OCI-LY7 (cell line): ENCODE results near the gene MYL5. TPM values are rescaled to one million over a fixed set of nuclear protein-coding genes. Genes with fewer than 3 reads are reported as not detected.

ENCODE experiments used
- BruUV-seq: library from RNA; stranded (reverse); fragments of 400-500 nt; replicated peaks from 2 replicates; lab custom pipeline; 2021; lab: Mats Ljungman, UMichigan
- CTCF ChIA-PET: fragments of 300-600 bp; sonication (Branson Sonifier 250); formaldehyde crosslinking; loops from one replicate; lab custom pipeline; 2022; ENCODE audit warnings: antibody characterized with exemption; ENCODE audit not compliant: unreplicated experiment; lab: Charles Lee
- POLR2A ChIA-PET: fragments of 300-600 bp; sonication (Branson Sonifier 250); formaldehyde crosslinking; loops from one replicate; lab custom pipeline; 2022; ENCODE audit warnings: antibody characterized with exemption; lab: Charles Lee
- DNase-seq: peaks from one replicate; pipeline ENCODE4 v3.0.0-alpha.2; 2015; ENCODE audit warnings: low spot score
- H2AFZ ChIP-seq: fragments of 200-600 bp; sonication (generic), shearing (Covaris generic); 2 replicates; pipeline ENCODE4 v1.6.1; 2014; ENCODE audit warnings: mild to moderate bottlenecking, antibody characterized with exemption, low read length, moderate library complexity
- H3K27ac ChIP-seq: fragments of 200-600 bp; sonication (generic); 2 replicates; pipeline ENCODE4 v1.5.1; 2014; ENCODE audit warnings: mixed run types, low read depth, mild to moderate bottlenecking, moderate library complexity, low read length, inconsistent platforms; ENCODE audit not compliant: poor library complexity, severe bottlenecking
- H3K36me3 ChIP-seq: fragments of 200-600 bp; sonication (generic); 2 replicates; pipeline ENCODE4 v1.6.1; 2014; ENCODE audit warnings: mild to moderate bottlenecking, antibody characterized with exemption, low read length, moderate library complexity, mixed read lengths; ENCODE audit not compliant: insufficient read depth
- H3K4me1 ChIP-seq: fragments of 200-600 bp; sonication (generic); 2 replicates; pipeline ENCODE4 v1.5.1; 2014; ENCODE audit warnings: mild to moderate bottlenecking, low read length; ENCODE audit not compliant: insufficient read depth, poor library complexity, severe bottlenecking
- H3K4me2 ChIP-seq: fragments of 200-600 bp; sonication (generic); 2 replicates; pipeline ENCODE4 v1.6.1; 2014; ENCODE audit warnings: mild to moderate bottlenecking, low read length
- H3K4me3 ChIP-seq: fragments of 200-600 bp; sonication (generic); 2 replicates; pipeline ENCODE4 v1.5.1; 2014; ENCODE audit warnings: mild to moderate bottlenecking, low read depth, low read length; ENCODE audit not compliant: poor library complexity, severe bottlenecking
- H3K79me2 ChIP-seq: fragments of 200-600 bp; sonication (generic); 2 replicates; pipeline ENCODE4 v1.6.1; 2016; ENCODE audit warnings: low read depth, mild to moderate bottlenecking, low read length, moderate library complexity, mixed read lengths; ENCODE audit not compliant: insufficient read depth
- H3K9me2 ChIP-seq: fragments of 200-600 bp; sonication (generic); 2 replicates; pipeline ENCODE4 v1.6.1; 2016; ENCODE audit warnings: mild to moderate bottlenecking, low read length, mixed read lengths; ENCODE audit not compliant: insufficient read depth
- H3K9me3 ChIP-seq: fragments of 200-600 bp; sonication (generic); 2 replicates; pipeline ENCODE4 v1.6.1; 2014; ENCODE audit warnings: mild to moderate bottlenecking, mixed run types, low read length, mixed read lengths
- H4K20me1 ChIP-seq: fragments of 200-600 bp; sonication (generic); 2 replicates; pipeline ENCODE4 v1.6.1; 2014; ENCODE audit warnings: mild to moderate bottlenecking, antibody characterized with exemption, low read length, moderate library complexity, mixed read lengths; ENCODE audit not compliant: insufficient read depth
- CTCF ChIP-seq: fragments of 200-600 bp; sonication (generic); conservative IDR thresholded peaks from 2 replicates; pipeline ENCODE4 v1.5.1; 2014; ENCODE audit warnings: mild to moderate bottlenecking, antibody characterized with exemption, low read length, moderate library complexity, mixed read lengths
- EZH2phosphoT487 ChIP-seq: fragments of 200-600 bp; sonication (generic); IDR thresholded peaks from 2 replicates; pipeline ENCODE4 v1.6.1; 2018; ENCODE audit warnings: low read depth, borderline replicate concordance, mild to moderate bottlenecking, mixed run types, antibody characterized with exemption, low read length, moderate library complexity, mixed read lengths
- intact Hi-C: fragments of 100-400 bp; cut with micrococcal nuclease; formaldehyde crosslinking; loops from one replicate; pipeline ENCODE4 v1.10.0; 2022; ENCODE audit not compliant: unreplicated experiment
- total RNA-seq, 2 experiments: library from RNA; depleted of rRNA in 1 of 2; stranded (reverse); fragments of >200 nt in 1 of 2; shearing (Covaris generic) in 1 of 2; gene quantifications; 2 replicates each; pipeline ENCODE4 v1.2.3, GENCODE V29; 2014 to 2022

MYL5 gene
- total RNA-seq, 2 experiments from 2014 or later: 24.4 to 62.2 TPM

DNA sequence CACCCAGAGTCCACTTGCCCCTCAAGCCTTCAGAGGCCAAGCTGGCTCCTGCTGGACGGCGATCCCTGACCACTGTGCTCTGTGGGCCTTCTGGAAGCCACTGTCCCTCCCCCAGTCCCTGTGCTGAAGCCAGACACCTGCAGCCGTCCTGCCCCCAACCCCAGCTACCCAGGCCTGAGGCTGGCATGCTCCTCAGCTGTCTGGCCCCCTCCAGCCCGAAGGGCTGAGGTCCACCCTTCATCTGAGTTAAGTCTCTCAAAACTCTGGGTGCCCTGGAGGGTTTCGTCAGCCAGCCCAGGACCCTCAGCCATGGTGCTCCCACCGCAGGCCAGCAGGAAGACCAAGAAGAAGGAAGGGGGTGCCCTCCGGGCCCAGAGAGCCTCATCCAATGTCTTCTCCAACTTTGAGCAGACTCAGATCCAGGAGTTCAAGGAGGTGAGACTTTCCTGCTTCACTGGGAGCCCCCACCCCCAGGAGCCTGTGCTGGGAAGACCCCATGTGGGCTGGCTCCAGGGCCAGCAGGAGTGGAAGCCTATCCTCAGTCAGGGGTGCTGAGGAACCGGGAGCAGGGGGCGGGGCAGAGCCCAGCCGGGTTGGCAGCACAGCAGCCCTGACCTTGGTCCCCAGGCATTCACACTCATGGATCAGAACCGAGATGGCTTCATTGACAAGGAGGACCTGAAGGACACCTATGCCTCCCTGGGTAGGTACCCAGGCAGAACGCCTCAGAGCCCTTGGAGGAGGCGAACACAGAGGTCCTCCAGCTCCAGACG, 4.2 kb downstream of the MYL5 start:
- Histone ChIP-seq H3K4me2 (peak overlapping the region; percentile 94; the same call in 1 of the 2 replicates), H3K27ac (no peak overlapping the region), H3K4me1 (peaks cover 39% of the 10 kb centered on the region), H3K4me3 (no peak overlapping the region), H3K79me2 (peaks cover 3% of the 10 kb centered on the region), H3K9me3 (no peaks in the 10 kb centered on the region), H2AFZ (no peak overlapping the region), H4K20me1 (no peaks in the 10 kb centered on the region), H3K36me3 (0 out of 2 replicates have a peak, but pooled peaks cover 2% of the 10 kb centered on the region), H3K9me2 (no peaks in the 10 kb centered on the region)
- CTCF ChIA-PET: no interaction called here
- POLR2A ChIA-PET: no interaction called here
- intact Hi-C loops: loop anchor here (10.0 kb wide), 2 partner anchors 204 to 1036 kb away; partner anchors contain the start of gene SLBP
- no peak for TF ChIP-seq CTCF
- no peak for TF ChIP-seq EZH2phosphoT487
- DNase-seq: no peak
- no TSS peak for BruUV-seq

DNA sequence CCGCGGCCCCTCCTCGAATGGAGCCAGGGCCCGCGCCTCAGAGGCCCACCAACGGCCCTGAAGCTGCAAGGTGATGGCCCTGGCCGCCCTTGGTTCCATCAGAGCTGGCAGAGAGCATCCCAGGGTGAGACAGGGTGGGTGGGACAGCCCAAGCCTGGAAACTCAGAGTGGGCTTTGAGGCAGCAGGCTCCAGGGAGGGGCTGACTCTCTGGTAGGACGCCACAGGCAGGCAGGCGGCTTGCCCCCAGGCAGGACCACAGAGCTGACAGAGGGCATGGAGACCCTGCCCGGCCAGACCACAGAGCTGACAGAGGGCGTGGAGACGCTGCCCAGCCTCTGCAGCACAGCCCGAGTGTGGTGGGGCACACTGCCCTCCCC, 4.8 kb downstream of the MYL5 start:
- ChIA-PET CTCF (no interaction called here), POLR2A (no interaction called here)
- Histone ChIP-seq H2AFZ (no peak overlapping the region), H3K4me1 (peaks cover 38% of the 10 kb centered on the region), H3K9me2 (no peaks in the 10 kb centered on the region), H4K20me1 (no peaks in the 10 kb centered on the region), H3K4me3 (no peak overlapping the region), H3K36me3 (no peaks in the 10 kb centered on the region), H3K79me2 (no peaks in the 10 kb centered on the region; the same call in 1 of the 2 replicates), H3K9me3 (no peaks in the 10 kb centered on the region), H3K27ac (no peak overlapping the region), H3K4me2 (no peak overlapping the region)
- DNase-seq: no peak
- TF ChIP-seq CTCF: no peak
- TF ChIP-seq EZH2phosphoT487: no peak
- intact Hi-C loops: loop anchor here (10.0 kb wide), 2 partner anchors 204 to 1036 kb away; partner anchors contain the start of gene SLBP
- no TSS peak for BruUV-seq

DNA sequence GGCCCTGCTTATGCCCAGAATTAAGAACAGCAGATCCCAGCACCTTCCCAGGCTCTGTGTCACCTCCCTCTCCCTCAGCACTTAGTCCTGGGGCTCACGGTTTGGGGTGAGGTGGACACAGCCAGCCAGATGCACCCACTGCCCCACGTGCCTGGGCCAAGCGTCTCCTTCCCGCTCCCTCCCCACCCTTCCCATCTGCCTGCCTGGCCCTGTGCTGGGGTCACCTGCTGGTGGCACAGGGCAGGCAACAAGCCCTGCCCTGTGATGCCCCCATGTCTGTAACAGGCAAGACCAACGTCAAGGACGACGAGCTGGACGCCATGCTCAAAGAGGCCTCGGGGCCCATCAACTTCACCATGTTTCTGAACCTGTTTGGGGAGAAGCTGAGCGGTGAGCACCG, 5.3 kb downstream of the MYL5 start:
- ChIA-PET POLR2A (no interaction called here), CTCF (no interaction called here)
- BruUV-seq: no TSS peak
- H3K9me3 ChIP-seq: no peaks in the 10 kb centered on the region
- no peak for DNase-seq
- TF ChIP-seq CTCF (no peak), EZH2phosphoT487 (no peak)
- H2AFZ ChIP-seq: no peak overlapping the region
- no peak overlapping the region for H3K27ac ChIP-seq
- no peaks in the 10 kb centered on the region; the same call in 1 of the 2 replicates for H3K79me2 ChIP-seq
- H3K4me2 ChIP-seq: no peak overlapping the region
- no peaks in the 10 kb centered on the region for H3K36me3 ChIP-seq
- H3K9me2 ChIP-seq: no peaks in the 10 kb centered on the region
- peaks cover 38% of the 10 kb centered on the region for H3K4me1 ChIP-seq
- intact Hi-C loops: loop anchor here (10.0 kb wide), 2 partner anchors 205 to 1035 kb away; partner anchors contain the start of gene SLBP
- no peaks in the 10 kb centered on the region for H4K20me1 ChIP-seq
- H3K4me3 ChIP-seq: no peak overlapping the region
